ENCODE results near the gene CYB5R4.

DNA sequence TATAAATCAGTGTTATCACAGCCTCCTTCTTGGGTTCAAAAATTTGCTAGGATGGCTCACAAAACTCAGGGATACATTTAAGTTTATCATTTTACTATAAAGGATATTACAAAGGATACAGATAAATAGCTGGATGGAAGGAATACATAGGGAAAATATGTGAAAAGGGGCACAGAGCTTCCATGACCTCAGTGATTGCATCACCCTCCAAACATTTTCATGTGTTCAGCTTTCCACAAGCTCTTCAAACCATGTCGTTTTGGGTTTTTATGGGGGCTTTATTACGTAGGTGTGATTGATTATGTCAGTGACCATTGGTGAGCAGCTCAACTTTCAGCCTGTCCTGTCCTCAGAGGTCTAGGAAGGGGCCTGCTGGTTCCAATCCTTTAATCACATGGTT is 68.0 kb downstream of the CYB5R4 start:
- TF ChIP-seq CTCF (IDR thresholded peaks at IDR 0.05) = no peak
- no peak for TF ChIP-seq POLR2AphosphoS5 (IDR thresholded peaks at IDR 0.05)
- TF ChIP-seq POLR2A (IDR thresholded peaks at IDR 0.05) = no peak
- TF ChIP-seq EP300 (IDR thresholded peaks at IDR 0.05) = no peak
